ENCODE measurements around the gene MRM1.
A peak's percentile ranks its signal among the peaks of the same experiment; 100 is the strongest.

Gene MRM1

DNA sequence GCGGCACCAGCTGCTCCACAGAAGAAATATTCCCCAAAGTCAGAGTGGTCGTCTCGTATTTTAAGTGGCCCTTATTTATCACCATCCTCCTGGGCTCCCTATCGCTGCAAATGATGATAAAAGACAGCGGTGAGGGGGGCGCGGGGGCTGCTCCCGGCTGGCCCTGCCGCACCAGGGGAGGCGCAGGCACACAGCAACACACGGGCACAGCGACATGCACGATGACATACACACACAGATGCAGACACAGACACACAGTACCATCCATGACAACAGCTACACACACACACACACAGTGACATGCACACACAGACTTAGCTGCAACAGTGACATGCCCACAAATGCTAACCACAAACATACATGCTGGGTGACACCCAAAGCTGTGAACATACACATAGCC lies 52.5 kb downstream of the MRM1 start:
- Histone ChIP-seq H3K4me1 (ENCODE audit: low read length) (no peaks in the 10 kb centered on the region), H3K79me2 (ENCODE audit: low read length) (no peaks in the 10 kb centered on the region), H4K20me1 (ENCODE audit: insufficient read depth, low read length) (no peaks in the 10 kb centered on the region), H3K27ac (ENCODE audit: low read length) (no peak overlapping the region), H3K4me3 (ENCODE audit: low read length) (no peak overlapping the region), H3K4me2 (ENCODE audit: low read length) (no peak overlapping the region), H3K36me3 (replicated peaks; ENCODE audit: low read depth, low read length) (no peaks in the 10 kb centered on the region), H3K9me3 (ENCODE audit: insufficient read depth, low read length) (no peaks in the 10 kb centered on the region), H2AFZ (ENCODE audit: low read depth, low read length) (no peak overlapping the region), H3K9ac (ENCODE audit: low read length) (no peak overlapping the region), H3K27me3 (ENCODE audit: low read depth, low read length) (peaks cover 29% of the 10 kb centered on the region)
- no peak for TF ChIP-seq CTCF (IDR thresholded peaks at IDR 0.05; ENCODE audit: low read depth, low read length)

- Histone ChIP-seq H3K27ac (ENCODE audit: low read length) (no peak overlapping the region), H3K27me3 (ENCODE audit: low read depth, low read length) (peaks cover 13% of the 10 kb centered on the region), H2AFZ (ENCODE audit: low read depth, low read length) (no peak overlapping the region), H3K9ac (ENCODE audit: low read length) (no peak overlapping the region), H3K4me3 (ENCODE audit: low read length) (no peak overlapping the region), H3K79me2 (ENCODE audit: low read length) (no peaks in the 10 kb centered on the region), H3K36me3 (replicated peaks; ENCODE audit: low read depth, low read length) (no peaks in the 10 kb centered on the region), H3K4me2 (ENCODE audit: low read length) (no peak overlapping the region), H3K4me1 (ENCODE audit: low read length) (no peaks in the 10 kb centered on the region), H4K20me1 (ENCODE audit: insufficient read depth, low read length) (no peaks in the 10 kb centered on the region), H3K9me3 (ENCODE audit: insufficient read depth, low read length) (no peaks in the 10 kb centered on the region)
- TF ChIP-seq CTCF (IDR thresholded peaks at IDR 0.05; ENCODE audit: low read depth, low read length) (no peak), EZH2phosphoT487 (IDR thresholded peaks at IDR 0.05; ENCODE audit: low read depth) (no peak)
Observed at GRCh38 chr17:36655726-36656125, 54.3 kb downstream of the MRM1 start.

DNA sequence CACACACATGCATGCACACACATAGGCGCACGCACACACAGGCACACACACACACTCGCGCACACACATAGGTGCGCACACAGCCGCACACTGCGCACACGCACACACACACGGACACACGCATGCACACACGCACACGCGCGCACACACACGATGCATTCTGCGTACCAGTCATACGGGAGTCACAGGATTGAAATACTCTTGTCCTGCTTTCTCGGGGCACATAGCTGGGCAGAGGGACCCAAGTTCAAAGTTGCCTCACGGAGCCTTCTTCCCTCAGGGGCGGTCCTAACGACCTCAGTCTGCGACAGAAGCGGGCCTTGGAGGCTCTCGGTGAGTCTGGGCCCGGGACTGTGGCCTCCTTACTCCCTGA lies 56.0 kb downstream of the MRM1 start:
- Histone ChIP-seq H4K20me1 (ENCODE audit: insufficient read depth, low read length) (no peaks in the 10 kb centered on the region), H3K4me3 (ENCODE audit: low read length) (no peak overlapping the region), H3K9me3 (ENCODE audit: insufficient read depth, low read length) (no peaks in the 10 kb centered on the region), H3K27me3 (ENCODE audit: low read depth, low read length) (0 out of 2 replicates have a peak, but pooled peaks cover 6% of the 10 kb centered on the region), H3K4me1 (ENCODE audit: low read length) (no peaks in the 10 kb centered on the region), H3K4me2 (ENCODE audit: low read length) (no peak overlapping the region), H3K36me3 (replicated peaks; ENCODE audit: low read depth, low read length) (no peaks in the 10 kb centered on the region), H3K9ac (ENCODE audit: low read length) (no peak overlapping the region), H3K27ac (ENCODE audit: low read length) (no peak overlapping the region), H3K79me2 (ENCODE audit: low read length) (no peaks in the 10 kb centered on the region), H2AFZ (ENCODE audit: low read depth, low read length) (no peak overlapping the region)
- TF ChIP-seq CTCF (IDR thresholded peaks at IDR 0.05; ENCODE audit: low read depth, low read length) (no peak), EZH2phosphoT487 (IDR thresholded peaks at IDR 0.05; ENCODE audit: low read depth) (no peak)

DNA sequence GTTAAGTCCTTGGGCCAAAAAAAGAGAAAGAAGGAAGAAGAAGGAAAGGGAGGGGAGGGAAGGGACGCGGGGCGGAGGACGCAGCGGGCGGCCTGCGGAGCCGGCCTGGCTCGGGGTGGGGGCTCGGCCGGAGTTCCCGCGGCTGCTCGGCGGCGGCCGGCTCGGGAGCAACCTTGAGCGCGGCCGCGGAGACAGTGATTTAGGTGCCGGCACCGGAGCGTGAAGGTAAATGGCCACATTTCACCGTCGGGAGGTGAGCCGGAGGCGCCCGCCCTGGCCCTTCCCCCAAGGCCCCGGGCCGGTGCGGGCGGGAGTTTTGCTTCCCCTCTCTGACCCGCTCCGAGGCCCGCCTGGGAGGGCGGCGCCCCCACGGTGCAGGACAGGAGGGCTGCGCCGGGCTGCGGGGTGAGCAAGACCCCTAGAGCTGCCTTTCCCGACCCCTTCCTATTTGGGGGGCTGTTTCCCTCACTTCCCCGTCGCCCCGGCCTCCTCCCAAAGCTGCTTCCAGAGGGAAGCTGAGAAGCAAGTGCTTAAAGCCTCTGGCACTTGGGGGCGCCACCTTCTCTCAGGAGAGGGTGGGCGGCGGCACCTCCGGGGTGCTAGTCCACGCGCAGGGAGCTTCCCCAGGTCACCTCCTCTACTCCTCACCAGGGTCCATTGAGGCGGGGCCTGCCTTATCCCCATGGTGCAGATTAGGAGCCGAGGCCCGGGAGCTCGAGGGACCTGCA lies 56.5 kb downstream of the MRM1 start:
- H2AFZ ChIP-seq (ENCODE audit: low read depth, low read length): no peak overlapping the region
- H3K27ac ChIP-seq (ENCODE audit: low read length): no peak overlapping the region
- no peaks in the 10 kb centered on the region for H3K4me1 ChIP-seq (ENCODE audit: low read length)
- no peaks in the 10 kb centered on the region for H3K79me2 ChIP-seq (ENCODE audit: low read length)
- H3K27me3 ChIP-seq (ENCODE audit: low read depth, low read length): 0 out of 2 replicates have a peak, but pooled peaks cover 6% of the 10 kb centered on the region
- H3K36me3 ChIP-seq (replicated peaks; ENCODE audit: low read depth, low read length): no peaks in the 10 kb centered on the region
- TF ChIP-seq EZH2phosphoT487 (IDR thresholded peaks at IDR 0.05; ENCODE audit: low read depth) (no peak), CTCF (IDR thresholded peaks at IDR 0.05; ENCODE audit: low read depth, low read length) (peak; percentile 20; the same call in 1 of the 2 replicates)
- H4K20me1 ChIP-seq (ENCODE audit: insufficient read depth, low read length): no peaks in the 10 kb centered on the region
- no peak overlapping the region for H3K4me3 ChIP-seq (ENCODE audit: low read length)
- H3K4me2 ChIP-seq (ENCODE audit: low read length): no peak overlapping the region
- H3K9me3 ChIP-seq (ENCODE audit: insufficient read depth, low read length): no peaks in the 10 kb centered on the region
- H3K9ac ChIP-seq (ENCODE audit: low read length): no peak overlapping the region

Data from OCI-LY3 (cell line).